C4-2B (cell line): ENCODE results near the gene FXYD5.

Source experiments
- H3K27ac ChIP-seq: fragments of 450-650 bp; 2 replicates; pipeline ENCODE4 v1.5.1; 2017
- ZFX ChIP-seq: fragments of 450-650 bp; IDR thresholded peaks from 2 replicates; pipeline ENCODE4 v1.6.1; 2017
- TF ChIP-seq, protein P1 (sequence below): fragments of 450-650 bp; conservative IDR thresholded peaks from 2 replicates; pipeline ENCODE4 v1.5.1; 2017; ENCODE audit warnings: mild to moderate bottlenecking

FXYD5 gene

DNA sequence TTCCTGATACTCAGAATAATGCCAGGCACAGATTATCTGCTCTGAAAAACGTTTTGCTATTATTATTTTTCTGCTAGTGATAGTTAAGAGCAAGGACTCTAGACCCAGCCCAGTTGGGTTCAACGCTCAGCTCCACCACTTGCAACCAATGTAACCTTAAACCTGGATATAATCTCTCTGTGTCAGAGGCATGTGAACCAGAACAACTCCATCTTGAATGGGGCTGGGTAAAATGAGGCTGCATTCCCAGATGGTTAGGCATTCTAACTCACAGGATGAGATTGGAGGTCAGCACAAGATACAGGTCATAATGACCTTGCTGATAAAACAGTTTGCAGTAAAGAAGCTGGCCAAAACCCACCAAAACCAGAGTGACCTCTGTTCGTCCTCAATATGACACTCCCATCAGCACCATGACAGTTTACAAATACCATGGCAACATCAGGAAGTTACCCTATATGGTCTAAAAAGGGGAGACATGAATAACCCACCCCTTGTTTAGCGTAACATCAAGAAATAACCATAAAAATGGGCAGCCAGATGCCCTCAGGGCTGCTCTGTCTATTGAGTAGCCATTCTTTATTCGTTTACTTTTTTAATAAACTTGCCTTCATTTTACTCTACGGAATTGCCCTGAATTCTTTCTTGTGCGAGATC, 60.4 kb downstream of the FXYD5 start:
- H3K27ac ChIP-seq = peak overlapping the region; percentile 49
- no peak for TF ChIP-seq ZFX
- TF ChIP-seq, protein P1, sequence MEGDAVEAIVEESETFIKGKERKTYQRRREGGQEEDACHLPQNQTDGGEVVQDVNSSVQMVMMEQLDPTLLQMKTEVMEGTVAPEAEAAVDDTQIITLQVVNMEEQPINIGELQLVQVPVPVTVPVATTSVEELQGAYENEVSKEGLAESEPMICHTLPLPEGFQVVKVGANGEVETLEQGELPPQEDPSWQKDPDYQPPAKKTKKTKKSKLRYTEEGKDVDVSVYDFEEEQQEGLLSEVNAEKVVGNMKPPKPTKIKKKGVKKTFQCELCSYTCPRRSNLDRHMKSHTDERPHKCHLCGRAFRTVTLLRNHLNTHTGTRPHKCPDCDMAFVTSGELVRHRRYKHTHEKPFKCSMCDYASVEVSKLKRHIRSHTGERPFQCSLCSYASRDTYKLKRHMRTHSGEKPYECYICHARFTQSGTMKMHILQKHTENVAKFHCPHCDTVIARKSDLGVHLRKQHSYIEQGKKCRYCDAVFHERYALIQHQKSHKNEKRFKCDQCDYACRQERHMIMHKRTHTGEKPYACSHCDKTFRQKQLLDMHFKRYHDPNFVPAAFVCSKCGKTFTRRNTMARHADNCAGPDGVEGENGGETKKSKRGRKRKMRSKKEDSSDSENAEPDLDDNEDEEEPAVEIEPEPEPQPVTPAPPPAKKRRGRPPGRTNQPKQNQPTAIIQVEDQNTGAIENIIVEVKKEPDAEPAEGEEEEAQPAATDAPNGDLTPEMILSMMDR = no peak

DNA sequence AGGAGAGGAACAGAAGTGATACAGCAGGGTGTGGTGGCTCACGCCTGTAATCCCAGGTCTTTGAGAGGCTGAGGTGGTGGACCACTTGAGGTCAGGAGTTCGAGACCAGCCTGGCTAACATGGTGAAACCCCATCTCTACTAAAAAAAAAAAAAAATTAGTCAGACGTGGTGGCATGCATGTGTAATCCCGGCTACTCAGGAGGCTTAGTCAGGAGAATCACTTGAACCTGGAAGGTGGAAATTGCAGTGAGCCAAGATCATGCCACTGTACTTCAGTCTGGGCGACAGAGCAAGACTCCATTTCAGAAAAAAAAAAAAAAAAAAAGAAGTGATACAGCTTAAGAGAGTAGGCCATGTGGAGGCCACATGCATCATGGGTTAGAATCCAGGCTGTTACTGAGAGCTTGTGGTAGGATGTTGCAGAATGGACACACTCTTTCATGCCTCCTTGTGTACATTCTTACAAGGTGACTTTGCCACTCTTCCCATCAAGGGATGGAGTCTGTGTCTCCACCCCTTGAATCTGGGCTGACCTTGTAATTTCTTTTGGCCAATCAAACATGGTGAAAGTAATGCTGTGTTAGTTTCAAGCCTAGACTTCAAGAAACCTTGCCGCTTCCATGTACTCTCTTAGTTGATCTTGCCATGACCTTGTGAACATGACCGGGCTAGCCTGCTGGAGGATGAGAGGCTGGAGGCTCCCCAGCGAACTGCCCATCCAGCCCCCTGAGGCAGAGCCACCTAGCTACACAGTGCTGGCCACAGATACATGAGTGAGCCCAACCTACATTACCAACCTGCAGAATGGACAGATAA, 61.7 kb downstream of the FXYD5 start:
- H3K27ac ChIP-seq = no peak overlapping the region
- TF ChIP-seq, protein P1 = no peak
- no peak for TF ChIP-seq ZFX

- TF ChIP-seq, protein P1 = no peak
- no peak for TF ChIP-seq ZFX
- no peak overlapping the region for H3K27ac ChIP-seq
Measured at GRCh38 chr19:35216833-35217648, 62.5 kb downstream of the FXYD5 start.

DNA sequence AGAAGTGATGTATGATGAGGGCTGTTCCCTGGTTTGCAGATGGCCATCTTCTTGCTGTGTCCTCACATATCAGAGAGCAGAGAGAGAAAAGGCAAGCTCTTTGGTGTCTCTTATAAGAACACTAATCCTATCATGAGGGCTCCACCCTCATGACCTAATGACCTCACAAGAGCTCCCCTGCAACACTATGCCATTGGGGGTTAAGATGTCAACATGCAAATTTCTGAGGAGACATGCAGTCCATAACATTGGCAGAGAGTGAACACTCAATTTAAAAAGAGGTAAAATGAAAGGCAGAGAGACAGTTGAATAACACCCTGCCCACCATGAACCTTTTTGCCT, 63.1 kb downstream of the FXYD5 start:
- H3K27ac ChIP-seq = no peak overlapping the region
- TF ChIP-seq, protein P1 = no peak
- no peak for TF ChIP-seq ZFX

DNA sequence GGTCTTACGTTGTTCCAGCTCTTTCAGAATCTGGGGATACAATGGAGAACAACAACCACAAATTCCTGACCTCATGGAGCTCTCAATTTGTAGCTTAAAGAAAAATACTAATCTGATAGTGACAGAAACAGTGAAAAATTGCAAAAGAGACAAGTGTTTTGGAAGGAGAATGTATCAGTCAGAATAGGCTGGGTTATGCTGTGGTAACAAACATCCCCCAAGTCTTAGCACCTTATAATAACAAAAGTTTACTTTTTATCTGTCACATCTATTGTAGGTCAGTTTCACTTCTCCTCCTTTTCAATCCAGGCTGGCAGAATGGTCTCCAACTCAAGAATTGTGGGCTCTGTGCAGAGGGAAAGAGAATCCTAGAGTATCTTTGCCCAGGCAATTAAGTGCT, 64.5 kb downstream of the FXYD5 start:
- TF ChIP-seq ZFX = no peak
- TF ChIP-seq, protein P1 = no peak
- no peak overlapping the region for H3K27ac ChIP-seq
